SK-N-MC (cell line): ENCODE data around the gene GNB3.

Experiments
- DNase-seq: peaks from one replicate; pipeline ENCODE4 v3.0.0-alpha.2; 2011; ENCODE audit warnings: low read depth, low spot score
- H3K27ac ChIP-seq: fragments of 200-600 bp; sonication (generic); 2 replicates; pipeline ENCODE4 v1.5.1; 2016; ENCODE audit warnings: mixed run types
- H3K36me3 ChIP-seq: fragments of 200-600 bp; sonication (generic); 2 replicates; pipeline ENCODE4 v1.6.1; 2017; ENCODE audit warnings: antibody characterized with exemption, low read length, mixed read lengths; ENCODE audit not compliant: insufficient read depth
- H3K4me3 ChIP-seq: fragments of 200-600 bp; sonication (generic); 2 replicates; pipeline ENCODE4 v1.5.1; 2016
- H3K9ac ChIP-seq: fragments of 200-600 bp; sonication (generic); 2 replicates; pipeline ENCODE4 v1.8.0; 2017; ENCODE audit warnings: mixed run types, mixed read lengths; ENCODE audit not compliant: insufficient read length
- H3K9me3 ChIP-seq: fragments of 200-600 bp; sonication (generic); 2 replicates; pipeline ENCODE4 v1.6.1; 2017; ENCODE audit warnings: low read depth, mild to moderate bottlenecking, antibody characterized with exemption, low read length, moderate library complexity, mixed read lengths
- EZH2 ChIP-seq: fragments of 200-600 bp; sonication (generic); IDR thresholded peaks from one replicate; pipeline ENCODE4 v1.6.1; 2017; ENCODE audit warnings: antibody characterized with exemption
- FOXP2 ChIP-seq: optimal IDR thresholded peaks from 2 replicates; pipeline ENCODE3; 2011; ENCODE audit warnings: mild to moderate bottlenecking, moderate library complexity; ENCODE audit not compliant: insufficient read depth; ENCODE audit errors: extremely low read length, control extremely low read depth
- POLR2AphosphoS5 ChIP-seq: IDR thresholded peaks from 2 replicates; pipeline ENCODE4 v1.6.1; 2012; ENCODE audit warnings: mild to moderate bottlenecking, low read depth, low read length, borderline replicate concordance

GNB3 gene

DNA sequence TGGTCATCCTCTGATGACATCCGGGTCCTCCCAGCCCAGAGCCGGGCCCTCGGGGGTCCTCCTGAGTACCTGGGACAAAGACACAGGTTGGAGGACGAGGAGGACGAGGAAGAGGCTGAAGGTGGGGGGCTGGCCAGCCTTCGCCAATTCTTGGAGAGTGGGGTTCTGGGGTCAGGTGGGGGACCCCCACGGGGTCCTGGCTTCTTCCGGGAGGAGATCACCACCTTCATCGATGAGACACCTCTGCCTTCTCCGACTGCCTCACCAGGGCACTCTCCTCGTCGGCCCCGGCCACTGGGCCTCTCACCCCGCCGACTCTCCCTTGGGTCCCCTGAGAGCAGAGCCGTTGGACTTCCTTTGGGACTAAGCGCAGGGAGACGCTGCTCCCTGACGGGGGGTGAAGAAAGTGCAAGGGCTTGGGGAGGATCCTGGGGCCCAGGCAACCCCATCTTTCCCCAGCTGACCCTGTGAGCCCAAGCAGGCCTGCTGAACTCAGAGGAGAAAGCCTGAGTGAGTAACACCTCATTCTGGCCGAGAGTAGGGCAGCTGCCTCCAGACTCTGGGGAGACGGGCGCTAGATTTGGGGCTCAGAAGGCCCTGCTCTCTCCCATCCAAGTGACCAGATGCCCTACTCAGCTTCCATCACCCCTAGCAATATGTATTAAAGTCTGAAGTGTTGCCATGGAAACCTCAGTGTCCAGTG, 13.8 kb upstream of the GNB3 start:
- H3K36me3 ChIP-seq = peaks cover 4% of the 10 kb centered on the region; the same call in 1 of the 2 replicates
- TF ChIP-seq POLR2AphosphoS5 (no peak), FOXP2 (no peak), EZH2 (no peak)
- H3K9me3 ChIP-seq = no peaks in the 10 kb centered on the region
- peak overlapping the region; percentile 74 for H3K4me3 ChIP-seq
- H3K9ac ChIP-seq = peak overlapping the region; percentile 70
- H3K27ac ChIP-seq = peak overlapping the region; percentile 83
- DNase-seq = no peak

DNA sequence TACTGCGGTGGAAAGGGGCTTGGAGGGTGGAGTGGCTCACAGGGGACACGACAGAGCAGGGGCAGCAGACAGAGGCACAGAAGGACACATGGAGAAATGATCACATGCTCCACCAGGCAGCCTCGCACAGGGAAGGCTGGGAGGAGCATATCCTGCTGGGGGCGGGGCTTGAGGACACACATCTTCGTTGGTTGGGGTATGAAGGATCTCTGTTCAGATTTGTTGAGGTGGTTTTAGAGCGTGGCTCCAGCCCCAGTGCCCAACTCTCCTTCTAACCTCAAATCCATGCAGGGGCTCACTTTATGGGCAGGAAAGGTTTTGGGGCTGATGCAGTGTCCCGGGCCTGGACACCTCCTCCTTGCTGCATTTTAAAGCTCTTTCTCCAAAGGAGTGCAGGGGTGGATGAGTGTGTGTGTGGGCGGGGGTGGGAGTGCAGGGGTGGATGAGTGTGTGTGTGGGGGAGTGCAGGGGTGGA, 13.3 kb upstream of the GNB3 start:
- Histone ChIP-seq H3K36me3 (peaks cover 5% of the 10 kb centered on the region; the same call in 1 of the 2 replicates), H3K27ac (peak overlapping the region; percentile 83), H3K9ac (peak overlapping the region; percentile 70), H3K4me3 (peak overlapping the region; percentile 74), H3K9me3 (no peaks in the 10 kb centered on the region)
- DNase-seq = peak; percentile 22
- TF ChIP-seq FOXP2 (no peak), POLR2AphosphoS5 (peak; percentile 91)

DNA sequence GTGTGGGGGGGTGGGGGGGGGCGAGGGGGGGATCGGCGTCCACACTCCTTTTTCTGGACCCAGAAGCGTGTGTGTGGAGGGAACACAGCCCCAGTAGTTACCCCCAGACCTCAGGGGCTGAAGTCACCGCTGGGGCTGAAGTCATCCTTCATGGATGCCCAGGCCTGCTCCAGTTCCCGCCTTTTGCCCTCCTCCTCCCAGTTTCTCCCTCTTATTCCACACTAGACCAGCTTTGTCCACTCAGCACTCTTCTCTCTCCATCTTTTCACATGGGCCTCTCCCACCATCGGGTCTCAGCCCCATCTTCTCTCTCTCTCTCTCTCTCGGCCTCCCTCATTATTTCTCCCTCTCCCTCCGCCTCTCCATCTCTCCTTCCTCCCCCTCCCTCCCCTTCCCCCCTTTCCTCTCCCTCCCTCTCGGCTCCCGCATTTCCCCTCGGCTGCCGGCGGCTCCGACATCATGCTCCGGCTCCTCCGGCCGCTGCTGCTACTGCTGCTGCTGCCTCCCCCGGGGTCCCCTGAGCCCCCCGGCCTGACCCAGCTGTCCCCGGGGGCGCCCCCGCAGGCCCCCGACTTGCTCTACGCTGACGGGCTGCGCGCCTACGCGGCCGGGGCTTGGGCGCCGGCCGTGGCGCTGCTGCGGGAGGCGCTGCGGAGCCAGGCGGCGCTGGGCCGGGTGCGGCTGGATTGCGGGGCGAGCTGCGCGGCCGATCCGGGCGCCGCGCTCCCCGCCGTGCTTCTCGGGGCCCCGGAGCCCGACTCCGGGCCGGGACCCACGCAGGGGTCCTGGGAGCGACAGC, 12.5 kb upstream of the GNB3 start, which contains the start of gene P3H3:
P3H3 (plus strand) TSS at position 426 of the 799 bp plus-strand sequence; CDS start at position 460, 34 bp downstream.
- TF ChIP-seq POLR2AphosphoS5 (no peak; the same call in 1 of the 2 replicates), EZH2 (no peak), FOXP2 (no peak)
- Histone ChIP-seq H3K27ac (peak within 1 kb of the TSS; percentile 83), H3K9me3 (no peaks in the 10 kb centered on the region), H3K36me3 (peaks cover 5% of the 10 kb centered on the region; the same call in 1 of the 2 replicates), H3K9ac (peak within 1 kb of the TSS; percentile 72), H3K4me3 (peak within 1 kb of the TSS; percentile 93)
- no peak for DNase-seq

DNA sequence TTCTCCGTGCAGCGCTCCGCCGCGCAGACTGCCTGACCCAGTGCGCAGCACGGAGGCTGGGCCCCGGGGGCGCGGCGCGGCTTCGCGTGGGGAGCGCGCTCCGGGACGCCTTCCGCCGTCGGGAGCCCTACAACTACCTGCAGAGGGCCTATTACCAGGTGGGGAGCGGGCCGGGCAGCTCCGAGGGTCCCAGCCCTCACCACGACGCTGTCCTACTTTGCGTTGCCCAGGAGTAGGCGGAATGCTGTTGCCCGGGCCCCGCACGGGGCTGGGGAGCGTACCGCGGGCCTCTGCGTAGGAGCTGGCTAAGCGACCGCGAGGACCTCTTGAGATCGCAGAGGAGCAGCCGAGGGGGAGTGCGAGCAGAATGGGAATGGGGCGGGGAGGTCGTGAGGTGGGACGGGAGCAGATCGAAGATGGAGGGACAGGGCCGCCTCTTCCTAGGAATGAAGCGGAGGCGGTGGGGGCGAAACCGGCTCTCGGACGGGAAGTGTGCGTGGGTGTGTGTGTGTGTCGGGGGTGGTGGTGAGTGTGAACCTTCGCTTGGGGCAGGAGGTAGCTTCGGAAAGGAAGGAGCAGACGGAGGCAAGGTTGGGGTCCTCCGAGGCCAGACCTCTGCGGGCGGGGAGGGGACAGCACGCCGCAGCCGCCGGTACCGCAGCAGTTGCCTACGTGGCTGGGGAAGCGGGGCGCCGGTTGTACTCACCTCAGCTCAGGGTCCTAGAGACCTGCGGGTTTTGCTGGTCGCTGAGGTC, 11.8 kb upstream of the GNB3 start:
- no peak for TF ChIP-seq POLR2AphosphoS5
- TF ChIP-seq FOXP2 = no peak
- no peak for TF ChIP-seq EZH2
- no peak for DNase-seq
- Histone ChIP-seq H3K9me3 (no peaks in the 10 kb centered on the region), H3K9ac (peak overlapping the region; percentile 72), H3K27ac (no peak overlapping the region), H3K4me3 (peak overlapping the region; percentile 93), H3K36me3 (peaks cover 5% of the 10 kb centered on the region; the same call in 1 of the 2 replicates)

DNA sequence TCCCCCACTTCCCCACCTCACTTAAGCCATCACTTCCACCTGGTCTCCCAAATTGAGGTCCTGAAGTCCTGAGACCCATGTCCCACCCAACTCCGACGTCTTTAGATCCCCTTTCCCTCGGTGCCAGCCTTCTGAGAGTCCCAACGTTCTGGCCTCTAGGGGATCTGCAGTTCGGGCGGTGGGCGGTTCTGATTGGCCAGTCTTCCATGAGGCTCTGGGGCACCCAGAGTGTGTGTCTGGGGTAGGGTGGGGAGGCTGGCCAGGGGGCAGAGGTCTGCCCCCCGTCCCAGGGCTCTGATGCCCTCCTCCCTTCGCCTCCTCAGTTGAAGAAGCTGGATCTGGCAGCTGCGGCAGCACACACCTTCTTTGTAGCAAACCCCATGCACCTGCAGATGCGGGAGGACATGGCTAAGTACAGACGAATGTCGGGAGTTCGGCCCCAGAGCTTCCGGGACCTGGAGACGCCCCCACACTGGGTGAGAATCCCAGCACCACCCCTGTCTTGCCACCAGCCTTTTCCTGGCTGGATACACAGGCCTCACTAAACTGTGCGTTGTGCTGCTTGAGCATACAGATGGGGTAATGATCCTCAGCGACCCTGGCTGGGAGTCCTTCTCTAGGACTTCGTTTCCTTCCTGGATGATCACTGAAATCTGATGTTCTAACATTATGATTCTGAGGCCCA, 11.0 kb upstream of the GNB3 start:
- Histone ChIP-seq H3K9me3 (no peaks in the 10 kb centered on the region), H3K27ac (no peak overlapping the region), H3K36me3 (peaks cover 5% of the 10 kb centered on the region; the same call in 1 of the 2 replicates), H3K4me3 (peak overlapping the region; percentile 93), H3K9ac (peak overlapping the region; percentile 72)
- TF ChIP-seq POLR2AphosphoS5 = 0 out of 2 replicates have a peak, but pooled peaks have one; percentile 18
- TF ChIP-seq EZH2 = no peak
- DNase-seq = no peak

DNA sequence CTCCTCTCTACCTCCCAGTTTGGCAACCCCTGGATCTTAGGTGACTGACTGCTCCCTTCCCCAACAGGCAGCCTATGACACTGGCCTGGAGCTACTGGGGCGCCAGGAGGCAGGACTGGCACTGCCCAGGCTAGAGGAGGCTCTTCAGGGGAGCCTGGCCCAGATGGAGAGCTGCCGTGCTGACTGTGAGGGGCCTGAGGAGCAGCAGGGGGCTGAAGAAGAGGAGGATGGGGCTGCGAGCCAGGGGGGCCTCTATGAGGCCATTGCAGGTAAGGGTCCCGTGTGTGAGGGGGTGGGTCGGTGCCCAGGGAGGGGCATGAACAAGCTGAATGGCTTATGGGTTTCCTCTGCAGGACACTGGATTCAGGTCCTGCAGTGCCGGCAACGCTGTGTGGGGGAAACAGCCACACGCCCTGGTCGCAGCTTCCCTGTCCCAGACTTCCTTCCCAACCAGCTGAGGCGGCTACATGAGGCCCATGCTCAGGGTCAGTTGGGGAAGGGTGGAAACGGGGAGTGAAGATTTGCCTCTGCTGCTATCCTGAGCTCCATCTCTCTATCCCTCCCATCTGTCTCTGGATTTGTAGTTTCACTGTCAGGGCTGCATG, 10.3 kb upstream of the GNB3 start:
- Histone ChIP-seq H3K4me3 (no peak overlapping the region), H3K27ac (no peak overlapping the region), H3K9ac (no peak overlapping the region), H3K9me3 (no peaks in the 10 kb centered on the region), H3K36me3 (peaks cover 5% of the 10 kb centered on the region; the same call in 1 of the 2 replicates)
- no peak for DNase-seq
- TF ChIP-seq POLR2AphosphoS5 (no peak), EZH2 (no peak), FOXP2 (no peak)

DNA sequence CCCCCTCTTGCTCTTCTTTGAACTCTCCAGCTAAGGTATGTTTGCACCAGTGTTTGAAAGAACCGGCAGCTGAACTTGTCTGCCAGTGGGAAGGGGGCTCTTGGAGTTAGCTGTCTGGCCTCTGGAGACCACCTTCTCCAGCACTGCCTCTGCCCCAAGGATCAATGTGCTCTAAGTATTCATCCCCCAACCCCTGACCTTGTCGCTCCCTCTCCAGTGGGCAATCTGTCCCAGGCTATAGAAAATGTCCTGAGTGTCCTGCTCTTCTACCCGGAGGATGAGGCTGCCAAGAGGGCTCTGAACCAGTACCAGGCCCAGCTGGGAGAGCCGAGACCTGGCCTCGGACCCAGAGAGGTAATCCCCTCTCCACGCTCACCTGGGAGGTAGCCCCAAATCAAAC, 9.7 kb upstream of the GNB3 start:
- no peak overlapping the region for H3K27ac ChIP-seq
- TF ChIP-seq POLR2AphosphoS5 = no peak
- TF ChIP-seq EZH2 = no peak
- no peak for TF ChIP-seq FOXP2

More for the DNA sequence above, 9.7 kb upstream of the GNB3 start:
- Histone ChIP-seq H3K4me3 (no peak overlapping the region), H3K9me3 (no peaks in the 10 kb centered on the region), H3K36me3 (peaks cover 5% of the 10 kb centered on the region; the same call in 1 of the 2 replicates), H3K9ac (no peak overlapping the region)
- DNase-seq = no peak
